NCI-H524 (cell line): Measurements from ENCODE around the gene SEMA6C.

Experiments used
- DNase-seq, 2 experiments: peaks; one replicate each; lab custom pipeline; 2025; lab: John Stamatoyannopoulos, UW

SEMA6C gene

DNA sequence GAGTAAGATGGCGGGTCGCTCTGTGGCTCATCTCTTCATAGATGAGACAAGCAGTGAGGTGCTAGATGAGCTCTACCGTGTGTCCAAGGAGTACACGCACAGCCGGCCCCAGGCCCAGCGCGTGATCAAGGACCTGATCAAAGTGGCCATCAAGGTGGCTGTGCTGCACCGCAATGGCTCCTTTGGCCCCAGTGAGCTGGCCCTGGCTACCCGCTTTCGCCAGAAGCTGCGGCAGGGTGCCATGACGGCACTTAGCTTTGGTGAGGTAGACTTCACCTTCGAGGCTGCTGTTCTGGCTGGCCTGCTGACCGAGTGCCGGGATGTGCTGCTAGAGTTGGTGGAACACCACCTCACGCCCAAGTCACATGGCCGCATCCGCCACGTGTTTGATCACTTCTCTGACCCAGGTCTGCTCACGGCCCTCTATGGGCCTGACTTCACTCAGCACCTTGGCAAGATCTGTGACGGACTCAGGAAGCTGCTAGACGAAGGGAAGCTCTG is 12.4 kb upstream of the SEMA6C start:
- DNase-seq, result no peak

DNA sequence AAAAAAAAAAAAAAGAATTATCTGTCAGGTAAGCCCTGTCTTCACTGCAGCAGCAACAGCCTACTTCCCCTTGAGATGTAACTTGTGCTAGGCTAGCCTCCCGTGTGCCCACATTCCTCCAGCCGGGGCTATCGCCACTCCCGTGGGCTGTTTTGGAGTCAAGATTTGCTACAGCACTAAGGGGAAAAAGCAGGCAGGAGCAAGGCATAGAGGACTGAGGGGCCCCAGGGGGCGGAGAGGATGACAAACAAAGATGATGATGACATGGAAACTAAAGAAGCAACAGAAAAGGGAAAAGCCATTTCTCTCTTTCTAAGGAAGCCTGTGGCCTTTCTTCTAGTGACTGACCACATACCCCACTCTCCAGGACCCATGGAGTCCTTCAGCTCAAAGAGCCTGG is 11.9 kb upstream of the SEMA6C start:
- DNase-seq, result no peak

DNA sequence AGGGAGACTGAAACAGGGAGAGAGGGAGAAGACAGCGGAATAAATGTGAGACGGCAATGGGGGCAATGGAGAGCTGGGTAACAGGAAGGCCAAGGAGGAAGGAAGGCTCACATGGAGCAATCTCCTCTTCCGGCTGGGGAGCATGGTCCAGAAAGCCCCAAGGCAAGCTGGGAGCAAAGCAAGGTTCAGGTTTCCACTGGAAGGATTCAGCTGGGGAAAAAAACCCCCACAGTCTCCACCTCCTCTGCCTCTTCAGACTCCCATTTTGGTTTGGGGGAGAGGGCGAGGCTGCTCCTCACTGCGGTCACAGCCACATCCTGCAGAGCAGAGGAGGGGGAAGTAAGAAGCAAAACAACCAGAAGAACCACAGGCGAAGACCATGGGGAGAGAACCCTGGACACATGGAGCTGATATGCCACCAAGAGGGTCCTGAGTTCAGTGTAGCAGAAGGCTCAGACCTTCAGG is 10.7 kb upstream of the SEMA6C start:
- no peak for DNase-seq

DNA sequence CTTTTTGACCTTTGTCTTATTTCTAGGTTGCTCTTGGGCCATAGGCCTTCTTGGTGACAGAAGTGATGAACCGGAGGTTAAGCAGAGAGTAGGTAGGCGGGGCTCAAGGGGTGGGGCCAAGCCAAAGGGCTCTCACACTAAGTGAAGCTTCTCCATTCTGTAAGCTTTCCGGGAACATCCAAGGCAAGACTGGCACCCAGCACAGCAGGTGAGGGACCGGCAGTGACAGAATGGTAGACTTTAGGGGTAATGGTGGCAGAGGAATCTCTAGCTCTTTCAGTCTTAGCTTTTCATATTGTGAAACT is 10.0 kb upstream of the SEMA6C start, which contains the start of gene TNFAIP8L2:
Gene TNFAIP8L2, plus strand, starts transcription at position 135 of the 305 bp plus-strand sequence. CDS start 2,049 bp downstream, outside the sequence.
- no peak for DNase-seq

DNA sequence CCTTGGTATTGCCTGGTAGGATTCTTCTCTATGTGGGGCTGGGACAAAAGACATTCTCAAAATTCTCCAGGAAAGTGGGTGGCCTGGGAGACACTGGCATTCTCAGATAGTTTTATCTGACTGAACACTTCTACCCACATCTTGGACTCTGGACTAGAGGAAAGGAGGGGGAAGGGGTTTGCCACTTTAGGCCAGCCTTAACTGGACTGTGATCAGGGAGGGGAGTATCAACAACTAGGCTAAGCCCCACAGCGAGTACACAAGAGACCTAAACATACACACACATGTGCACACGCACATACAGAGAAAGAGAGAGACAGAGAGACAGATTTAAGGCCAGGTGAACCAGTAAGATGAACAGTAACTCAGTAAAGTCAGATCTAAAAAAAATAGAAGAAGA is 1.2 kb upstream of the SEMA6C start:
- no peak for DNase-seq

DNA sequence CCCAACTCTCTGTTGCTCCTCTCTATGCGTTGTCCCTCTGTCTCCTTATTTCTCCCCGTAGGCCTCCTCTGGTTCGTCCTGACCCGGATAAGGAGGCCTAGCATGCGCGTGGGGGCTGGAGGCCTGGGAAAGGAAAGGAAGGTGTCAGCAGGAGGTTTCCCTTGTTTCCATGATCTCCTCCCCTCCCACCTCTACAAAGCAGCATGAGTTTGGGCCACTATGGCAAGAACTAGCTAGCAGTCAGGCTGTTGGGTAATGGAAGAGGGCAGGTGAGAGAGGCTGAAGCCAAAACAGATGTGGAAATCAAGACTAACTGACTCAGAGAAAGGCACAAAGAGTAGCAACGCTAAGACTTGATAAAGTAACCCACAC is 687 bp upstream of the SEMA6C start:
- no peak for DNase-seq

DNA sequence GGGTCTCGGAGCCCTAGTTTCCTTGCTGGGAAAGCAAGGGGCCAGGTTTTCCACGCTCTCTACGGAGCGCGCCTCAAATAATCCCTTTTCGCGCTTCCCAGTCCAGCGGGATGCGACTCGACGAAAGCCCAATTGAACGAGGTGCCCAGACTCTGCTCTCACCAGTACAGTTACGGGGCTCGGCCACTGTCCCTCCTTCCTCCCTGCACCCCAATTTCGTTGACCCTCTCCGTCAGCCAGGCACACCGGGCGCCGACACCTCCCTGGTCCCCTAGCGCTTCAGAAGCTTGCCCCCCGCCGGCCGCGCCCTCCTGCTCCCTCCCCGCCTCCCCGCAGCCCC is 389 bp downstream of the SEMA6C start:
- peak in 1 of 2 experiments; percentile 29 for DNase-seq

DNA sequence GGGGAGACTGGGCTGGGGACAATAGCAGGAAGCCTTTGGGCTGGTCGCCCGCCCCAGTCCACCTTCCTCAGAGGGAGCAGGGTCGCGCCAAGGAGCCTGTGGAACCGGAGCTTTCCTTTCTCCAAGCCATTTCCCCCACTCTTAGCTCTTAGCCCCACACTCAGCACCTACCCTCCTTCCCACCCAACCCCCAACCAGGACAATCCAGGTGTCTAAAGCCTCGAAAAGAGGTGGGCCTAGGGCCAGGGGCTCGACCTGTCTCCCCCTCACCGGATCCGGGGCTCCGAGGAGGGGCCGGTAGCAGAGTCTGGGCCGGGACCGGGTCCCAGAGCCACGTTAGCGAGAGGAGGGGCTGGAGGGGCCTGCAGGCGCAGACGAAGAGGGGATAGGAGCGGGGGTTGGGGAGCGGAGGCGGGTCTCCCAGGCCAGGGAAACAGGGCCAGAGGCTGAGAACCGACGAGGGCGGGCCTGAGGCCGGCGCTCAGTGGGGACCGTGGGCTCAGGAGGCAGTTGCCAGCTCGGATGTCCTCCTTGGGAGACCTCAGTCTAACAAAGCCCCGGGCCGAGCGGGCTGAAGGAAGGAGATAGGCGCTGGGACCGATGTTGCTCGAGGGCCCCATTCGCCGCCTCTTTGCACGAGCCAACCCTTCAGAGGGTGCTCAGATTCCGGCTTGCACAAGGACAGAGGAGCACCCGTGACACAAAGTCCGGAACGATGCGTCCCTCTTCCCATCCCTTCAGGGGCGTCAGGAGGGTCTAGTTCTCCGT is 943 bp downstream of the SEMA6C start:
- DNase-seq, result no peak

DNA sequence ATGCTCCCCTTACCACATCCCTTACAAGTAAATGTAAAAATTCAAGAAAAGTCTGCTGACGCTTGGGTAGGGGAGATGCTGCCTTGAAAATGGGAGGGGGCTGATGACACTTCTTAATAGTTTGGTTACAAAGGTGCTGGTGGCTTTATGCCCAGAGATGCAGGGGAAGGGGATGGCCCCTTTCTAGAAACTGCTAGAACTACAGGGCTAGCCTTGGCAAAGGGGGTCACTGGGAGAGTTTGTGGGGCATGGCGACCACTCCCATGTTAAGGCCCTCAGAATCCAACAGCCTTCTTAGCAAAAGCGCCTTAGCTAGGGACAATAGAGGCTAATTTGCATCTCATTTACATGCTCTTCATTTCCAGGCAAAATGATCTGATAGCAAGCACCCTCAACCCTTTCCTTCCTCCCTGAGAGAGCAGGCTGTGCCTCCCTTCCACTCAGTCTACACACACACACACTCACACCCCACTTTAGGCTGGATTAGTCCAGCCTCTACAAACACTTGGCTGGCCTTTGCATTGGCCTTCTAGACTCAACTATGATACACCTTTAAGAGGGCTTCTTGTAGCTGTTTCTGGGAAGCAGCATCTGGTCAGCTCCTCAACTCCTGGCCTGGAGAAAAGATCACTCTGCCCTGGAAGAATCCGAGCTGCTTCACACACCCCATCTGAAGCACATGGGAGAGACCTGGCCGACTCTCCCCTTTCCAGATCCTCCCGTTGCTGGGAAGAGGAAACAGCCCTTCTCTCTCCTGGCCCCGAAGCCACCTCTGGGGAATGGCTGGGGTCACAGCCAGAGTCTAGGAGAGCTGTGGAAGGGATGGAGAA is 1.7 kb downstream of the SEMA6C start:
- no peak for DNase-seq

DNA sequence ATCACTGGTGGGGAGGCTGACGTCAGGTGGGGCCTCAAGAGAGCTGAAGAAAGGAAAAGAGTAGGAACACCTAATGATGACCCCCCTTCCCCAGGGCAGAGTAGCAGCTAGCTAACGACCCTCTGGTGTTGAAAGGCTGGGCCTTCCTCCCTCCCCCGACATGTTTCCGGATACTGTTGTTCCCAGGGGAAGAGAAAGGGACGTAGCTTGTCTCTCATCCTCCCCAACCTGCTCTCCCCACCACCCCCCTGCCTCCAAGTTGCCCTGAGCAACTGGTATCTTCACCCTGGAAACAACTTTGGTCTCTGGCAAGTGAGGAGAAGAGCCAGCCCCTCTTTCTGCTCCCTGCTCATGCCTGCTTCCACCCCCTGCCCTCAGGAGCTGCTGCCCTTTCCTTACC is 2.4 kb downstream of the SEMA6C start:
- DNase-seq, result no peak

DNA sequence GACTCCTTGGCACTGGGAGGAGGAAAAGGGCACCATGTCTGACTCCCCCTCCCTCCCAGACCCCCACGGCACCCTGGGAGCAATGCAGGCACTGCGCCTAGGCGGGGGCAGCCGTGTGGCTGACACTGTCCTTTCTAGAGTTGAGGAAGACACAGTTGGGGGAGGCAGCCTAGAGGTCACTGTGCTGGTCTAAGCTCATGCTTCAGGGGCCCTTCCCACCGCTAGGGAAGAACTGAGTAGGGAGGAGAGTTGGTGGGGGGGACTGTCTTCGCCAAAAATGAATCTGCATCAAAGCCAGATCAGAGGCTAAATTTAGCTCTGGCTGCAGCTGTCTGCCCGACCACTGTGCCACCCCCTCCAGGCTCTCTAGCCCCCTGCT is 3.4 kb downstream of the SEMA6C start:
- no peak for DNase-seq

DNA sequence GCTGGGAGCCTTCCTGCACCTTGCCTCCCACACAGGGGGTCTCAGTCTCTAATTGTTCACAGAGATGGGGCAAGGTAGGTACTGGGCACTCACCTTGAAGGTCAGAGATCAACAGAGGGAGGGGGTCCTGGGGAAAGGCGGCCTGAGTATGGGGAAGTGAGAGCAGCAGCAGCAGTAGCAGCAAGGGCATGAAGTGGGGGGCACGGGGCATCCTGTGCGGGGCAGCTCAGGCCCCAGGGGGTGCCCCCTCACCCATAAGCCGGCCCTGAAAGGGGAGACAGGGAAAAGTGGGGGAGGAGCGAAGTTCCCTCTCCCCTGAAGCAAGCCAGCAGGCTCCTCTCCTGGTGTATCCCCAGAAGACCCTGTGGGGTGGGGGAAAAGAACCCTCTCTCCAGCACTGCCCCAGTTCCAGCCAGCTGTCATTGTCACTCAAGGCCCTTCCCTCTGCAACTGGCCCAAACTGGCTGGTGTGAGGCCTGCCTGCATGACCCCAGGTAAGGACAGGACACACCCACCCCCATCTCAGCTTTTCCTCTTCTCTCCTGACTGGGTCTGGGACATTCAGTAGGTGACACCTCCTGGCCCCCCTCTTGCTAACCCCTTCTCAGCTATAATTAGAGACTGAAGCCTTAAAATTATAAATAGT is 3.9 kb downstream of the SEMA6C start:
- peak; percentile 20 to 68 for DNase-seq

DNA sequence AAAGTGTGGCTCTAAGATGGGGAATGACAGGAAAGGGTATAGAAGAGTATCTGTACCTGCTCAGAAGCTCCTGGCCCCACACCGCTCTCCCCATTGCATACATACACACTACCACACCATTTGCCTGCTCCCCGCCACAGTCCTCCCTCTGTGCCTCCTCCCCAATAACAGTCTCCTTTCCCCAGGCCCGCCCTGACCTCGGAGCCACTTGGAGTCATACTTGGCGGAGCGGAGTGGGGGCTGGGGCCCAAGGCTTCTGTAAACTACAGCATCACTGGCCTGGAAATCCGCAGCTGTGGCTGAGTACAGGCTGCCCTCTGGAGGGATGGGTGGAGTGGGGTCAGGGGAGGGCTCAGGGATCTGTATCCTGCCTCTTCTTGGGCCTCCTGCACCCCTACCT is 8.6 kb downstream of the SEMA6C start:
- no peak for DNase-seq

DNA sequence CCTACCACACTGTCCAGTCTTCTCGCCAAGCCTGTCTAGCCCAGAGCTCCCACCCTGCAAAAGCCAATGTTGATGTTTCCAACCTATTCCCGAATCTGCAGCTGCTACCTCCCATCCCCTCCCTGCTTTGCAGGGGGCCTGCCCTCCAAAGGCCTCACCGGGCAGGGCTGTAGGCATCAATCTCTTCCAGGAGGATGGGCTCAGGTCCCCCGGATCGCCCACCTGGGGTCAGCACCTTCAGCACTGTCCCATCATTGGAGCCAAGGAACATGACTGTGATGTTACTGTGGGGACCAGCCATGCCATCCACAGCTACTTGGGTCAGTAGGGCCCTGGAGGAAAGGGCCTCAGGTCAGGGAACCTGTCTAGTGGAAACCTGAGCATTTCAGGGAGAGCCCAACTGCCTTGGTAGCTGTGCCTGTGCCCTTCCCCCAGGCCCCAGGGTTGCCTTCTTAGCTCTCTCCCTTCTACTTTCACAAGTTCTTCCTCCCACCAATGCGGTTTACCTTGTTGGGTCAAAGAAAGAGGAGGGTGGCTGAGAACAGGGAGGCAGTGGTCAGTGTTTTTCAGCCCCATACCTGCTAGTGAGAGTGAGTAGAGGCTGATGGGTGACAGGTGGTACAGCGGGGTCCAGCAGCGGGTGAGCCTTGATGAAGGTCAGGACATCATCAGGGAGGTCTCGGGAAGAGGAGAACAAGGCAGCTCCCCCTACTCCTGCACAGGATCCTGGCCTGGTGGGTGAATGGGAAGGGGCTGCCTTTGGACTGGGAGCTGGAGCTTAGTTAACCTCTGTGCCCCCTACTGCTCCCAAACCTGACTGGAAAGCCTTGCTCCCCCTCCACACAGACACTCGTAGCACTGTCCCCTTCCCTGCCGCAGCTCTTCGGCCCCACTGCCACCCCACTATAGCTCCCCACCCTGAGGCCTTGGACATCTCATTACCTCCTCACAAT is 10.7 kb downstream of the SEMA6C start:
- no peak for DNase-seq

DNA sequence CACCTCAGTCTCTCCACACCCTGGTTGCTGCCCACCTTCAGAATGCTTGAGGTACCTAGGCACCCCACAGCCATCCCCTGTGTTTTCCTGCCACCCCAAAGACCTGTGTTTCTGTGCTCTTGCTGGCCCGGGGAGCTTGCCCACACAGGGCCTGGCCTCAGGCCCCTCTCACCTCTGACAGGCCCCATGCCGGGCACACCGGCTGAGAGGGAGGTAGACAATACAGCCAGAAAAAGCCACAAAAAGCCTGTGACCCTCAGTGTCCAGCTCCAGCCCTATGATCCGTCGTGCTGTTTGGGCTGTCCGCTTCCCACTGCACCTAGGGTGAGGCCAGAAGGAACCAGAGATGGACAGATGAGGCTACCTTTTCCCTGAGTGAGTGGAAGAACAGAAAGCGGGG is 11.4 kb downstream of the SEMA6C start:
- DNase-seq, result no peak

DNA sequence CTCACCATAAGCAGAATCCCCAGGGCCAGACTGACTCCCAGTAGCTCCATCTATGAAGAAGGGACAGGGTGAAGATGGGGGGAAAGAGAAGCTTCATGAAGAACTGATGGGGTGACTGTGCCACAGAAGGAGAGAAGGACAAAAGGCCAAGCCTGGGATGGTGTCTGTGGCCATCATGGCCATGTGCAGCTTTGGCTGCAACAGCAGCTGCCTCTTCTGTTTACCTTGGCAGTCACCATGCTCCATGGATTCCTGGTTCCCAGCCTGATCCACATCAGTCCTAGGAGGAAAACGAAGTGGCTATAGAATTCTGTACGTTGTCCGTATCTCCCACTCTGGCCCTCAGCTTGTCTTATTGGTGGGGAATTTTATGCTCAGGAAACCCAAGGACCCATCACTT is 12.0 kb downstream of the SEMA6C start:
- no peak for DNase-seq

DNA sequence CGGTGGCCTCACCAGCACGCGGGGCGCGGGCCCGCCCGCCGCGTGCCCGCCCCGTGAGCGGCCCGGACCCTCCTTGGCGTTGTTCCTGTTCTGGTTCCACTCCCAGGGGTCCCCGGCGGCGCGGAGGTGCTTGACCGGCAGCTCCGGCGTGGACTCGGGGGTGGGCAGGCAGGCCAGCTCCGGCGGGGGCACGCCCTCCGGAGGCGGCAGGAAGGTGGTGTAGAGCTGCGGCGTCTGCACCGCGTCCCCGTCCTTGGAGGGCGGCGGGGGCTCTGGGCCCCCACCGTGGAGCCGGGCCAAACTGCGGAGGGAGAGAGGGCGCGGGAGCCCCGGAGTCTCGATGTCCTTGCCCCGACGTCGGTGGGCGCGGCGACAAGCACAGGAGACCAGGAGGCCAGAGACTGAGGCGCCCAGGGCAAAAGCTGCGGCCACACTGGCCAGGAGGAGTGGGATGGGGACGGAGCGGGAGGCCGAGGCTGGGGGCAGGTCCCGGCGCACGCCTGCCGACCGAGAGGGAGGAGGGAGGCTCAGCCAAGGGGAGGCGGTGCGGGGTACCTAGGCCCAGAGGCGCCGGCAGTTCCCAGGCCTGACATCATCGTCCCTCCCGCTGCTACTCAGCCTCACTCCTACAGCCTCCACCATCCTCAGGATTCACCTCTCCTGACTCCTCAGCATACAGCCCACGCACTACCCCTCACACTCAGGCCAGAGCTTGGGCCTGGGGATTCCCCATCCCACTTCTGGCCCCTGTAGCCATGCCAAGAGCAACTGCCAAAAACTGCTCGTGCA is 13.2 kb downstream of the SEMA6C start:
- no peak for DNase-seq

DNA sequence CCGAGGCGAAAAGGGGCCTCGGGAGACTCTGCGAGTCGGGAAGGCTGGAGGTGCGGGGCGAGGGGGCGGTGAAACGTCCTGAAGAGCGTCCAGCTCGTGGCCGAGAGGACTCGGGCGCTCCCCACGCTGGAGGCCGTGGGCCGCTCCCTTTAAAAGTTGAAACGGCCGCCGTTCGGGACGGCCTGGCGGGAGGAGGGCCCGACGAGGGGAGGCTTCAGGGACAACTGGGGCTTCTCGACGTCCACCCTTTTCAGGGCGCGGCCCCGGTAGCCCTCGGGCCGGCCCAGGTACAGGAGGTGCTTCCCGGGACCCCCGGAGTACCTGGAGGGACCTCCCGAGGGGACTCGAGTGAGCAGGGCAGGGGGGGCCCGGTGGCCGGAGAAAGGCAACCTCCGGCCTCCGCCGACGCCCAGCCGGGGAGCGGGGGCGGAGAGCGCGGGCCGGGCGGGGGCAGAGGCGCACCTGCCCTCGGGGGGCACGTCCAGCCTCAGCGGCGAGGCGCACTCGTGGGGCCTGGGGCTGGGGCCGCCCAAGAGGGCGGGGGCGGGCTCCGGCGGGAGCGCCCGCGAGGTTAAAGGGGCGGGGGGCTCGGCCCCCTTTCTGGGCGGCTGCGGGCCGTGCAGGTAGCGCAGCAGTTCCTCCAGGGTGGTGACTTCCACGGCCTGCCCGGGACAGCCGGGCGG is 14.0 kb downstream of the SEMA6C start:
- DNase-seq, result no peak

DNA sequence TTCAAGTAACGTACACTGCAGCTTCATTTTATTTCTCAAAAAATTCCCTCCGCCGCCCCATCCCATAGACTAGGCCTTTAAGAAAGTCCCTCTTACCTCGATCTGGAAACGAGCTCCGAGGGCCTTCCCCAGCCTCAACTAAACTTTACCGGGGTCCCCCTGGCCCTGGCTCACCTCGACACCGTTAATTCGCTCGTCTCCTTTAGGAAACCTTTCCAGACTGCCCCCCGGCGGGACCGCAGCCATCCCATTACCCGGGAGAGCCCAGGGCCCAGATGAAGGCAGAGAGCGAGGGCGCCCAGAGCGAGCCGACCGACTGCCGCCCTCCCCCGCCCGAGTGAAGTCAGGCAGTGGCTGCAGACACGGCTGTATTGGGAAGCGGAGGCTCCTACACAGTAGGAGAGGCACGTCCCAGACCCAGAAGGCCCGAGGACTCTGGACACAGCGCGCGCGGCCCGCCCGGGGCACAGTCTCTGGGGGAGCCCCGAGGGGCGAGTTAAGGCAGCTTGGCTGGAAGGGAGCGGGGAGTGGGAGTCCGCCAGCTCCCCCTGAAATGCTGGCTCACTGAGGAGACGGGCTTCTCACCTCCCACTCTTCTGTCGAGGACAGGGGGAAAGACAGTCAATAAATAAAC is 14.6 kb downstream of the SEMA6C start:
- DNase-seq, result no peak
